ENCODE results near the gene CCNY.

Gene CCNY

DNA sequence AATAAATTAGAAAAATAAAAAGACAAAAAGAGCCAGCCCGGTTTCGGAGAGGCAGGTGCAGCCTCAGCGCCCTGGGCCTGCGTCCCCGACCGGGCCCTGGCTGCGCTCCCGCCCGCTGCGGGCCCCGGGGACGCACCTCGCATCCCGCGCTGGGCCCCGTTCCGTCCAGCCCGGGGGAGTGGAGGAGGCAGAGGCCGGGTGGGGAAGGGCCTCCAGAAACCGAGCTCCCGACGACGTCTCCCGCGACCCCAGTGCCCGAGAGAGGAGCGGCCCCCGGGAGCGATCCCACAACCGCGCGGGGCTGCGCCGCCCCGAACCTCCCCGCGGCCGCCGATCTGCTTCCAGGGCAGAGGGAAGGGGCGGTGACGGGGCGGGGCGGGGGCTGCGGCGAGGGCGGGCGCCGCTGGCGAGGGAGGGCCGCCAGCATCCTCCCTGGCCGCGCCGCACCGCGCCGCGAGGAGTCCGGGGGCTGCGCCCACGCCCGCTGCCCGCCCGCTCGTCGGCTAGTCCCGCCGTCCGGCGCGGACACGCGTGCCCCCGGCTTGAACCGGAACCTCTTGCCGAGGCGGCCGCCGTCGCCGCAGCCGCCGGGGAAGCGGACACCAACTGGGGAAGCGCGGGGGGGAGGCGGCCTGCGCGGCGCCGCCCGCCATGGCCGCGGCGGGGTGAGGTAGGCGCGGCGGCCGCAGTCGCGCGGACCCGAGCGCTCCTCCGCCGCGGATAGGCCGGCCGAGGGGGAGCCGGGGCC is at the start of gene CCNY:
TSS of gene CCNY (plus strand) at position 426 of the 748 bp plus-strand sequence. CDS start 545 bp downstream, outside the sequence.
- H3K4me3 ChIP-seq, result peak within 1 kb of the TSS; percentile 98
- DNase-seq (ENCODE audit: low spot score), result peak; percentile 77
- H3K27ac ChIP-seq, result peak within 1 kb of the TSS; percentile 72 to 90
- TF ChIP-seq, protein P1, sequence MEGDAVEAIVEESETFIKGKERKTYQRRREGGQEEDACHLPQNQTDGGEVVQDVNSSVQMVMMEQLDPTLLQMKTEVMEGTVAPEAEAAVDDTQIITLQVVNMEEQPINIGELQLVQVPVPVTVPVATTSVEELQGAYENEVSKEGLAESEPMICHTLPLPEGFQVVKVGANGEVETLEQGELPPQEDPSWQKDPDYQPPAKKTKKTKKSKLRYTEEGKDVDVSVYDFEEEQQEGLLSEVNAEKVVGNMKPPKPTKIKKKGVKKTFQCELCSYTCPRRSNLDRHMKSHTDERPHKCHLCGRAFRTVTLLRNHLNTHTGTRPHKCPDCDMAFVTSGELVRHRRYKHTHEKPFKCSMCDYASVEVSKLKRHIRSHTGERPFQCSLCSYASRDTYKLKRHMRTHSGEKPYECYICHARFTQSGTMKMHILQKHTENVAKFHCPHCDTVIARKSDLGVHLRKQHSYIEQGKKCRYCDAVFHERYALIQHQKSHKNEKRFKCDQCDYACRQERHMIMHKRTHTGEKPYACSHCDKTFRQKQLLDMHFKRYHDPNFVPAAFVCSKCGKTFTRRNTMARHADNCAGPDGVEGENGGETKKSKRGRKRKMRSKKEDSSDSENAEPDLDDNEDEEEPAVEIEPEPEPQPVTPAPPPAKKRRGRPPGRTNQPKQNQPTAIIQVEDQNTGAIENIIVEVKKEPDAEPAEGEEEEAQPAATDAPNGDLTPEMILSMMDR (IDR thresholded peaks at IDR 0.05), result no peak

DNA sequence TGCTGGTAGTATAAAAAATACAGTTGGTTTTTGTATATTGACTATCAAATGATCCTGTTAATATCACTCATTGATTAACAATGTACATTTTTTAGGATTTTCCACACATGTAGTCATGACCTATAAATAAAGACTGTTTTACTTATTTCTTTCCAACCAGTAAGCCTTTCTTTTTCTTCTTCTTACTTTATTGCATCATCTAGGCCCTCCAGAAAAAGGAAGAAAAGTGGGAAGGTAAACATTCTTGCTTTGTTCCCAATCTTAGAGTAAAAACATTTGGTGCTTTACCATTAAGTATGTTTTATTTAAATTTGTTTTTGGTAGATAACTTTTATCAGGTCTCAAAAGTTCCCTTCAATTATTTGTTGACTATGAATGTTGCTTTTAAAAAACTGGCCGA is 47.1 kb upstream of the CCNY start:
- TF ChIP-seq, protein P1 (IDR thresholded peaks at IDR 0.05), result no peak
- no peak for DNase-seq (ENCODE audit: low spot score)
- H3K27ac ChIP-seq, result no peak overlapping the region
- no peak overlapping the region for H3K4me3 ChIP-seq

DNA sequence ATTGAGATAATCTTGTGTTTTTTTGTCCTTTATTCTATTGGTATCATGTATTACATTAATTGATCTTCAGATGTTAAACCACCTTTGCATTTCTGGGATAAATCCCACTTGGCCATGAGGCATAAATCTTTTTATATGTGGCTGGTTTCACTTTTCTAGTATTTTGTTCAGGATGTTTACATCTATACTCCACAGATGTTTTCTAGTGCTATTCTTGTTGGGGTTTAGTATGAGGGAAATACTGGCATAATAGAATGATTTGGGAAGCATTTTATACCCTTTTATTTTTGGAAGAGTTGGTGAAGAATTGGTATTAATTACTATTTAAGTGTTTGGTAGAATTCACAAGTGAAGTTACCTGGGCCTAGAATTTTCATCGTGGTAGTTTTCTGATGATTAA is 41.8 kb upstream of the CCNY start:
- TF ChIP-seq, protein P1 (IDR thresholded peaks at IDR 0.05), result no peak
- no peak for DNase-seq (ENCODE audit: low spot score)
- H3K27ac ChIP-seq, result no peak overlapping the region

GRCh38 chr10:35299016-35299415 is 37.3 kb upstream of the CCNY start:
- no peak overlapping the region for H3K4me3 ChIP-seq
- no peak for DNase-seq (ENCODE audit: low spot score)
- H3K27ac ChIP-seq, result no peak overlapping the region
- TF ChIP-seq, protein P1 (IDR thresholded peaks at IDR 0.05), result no peak

More for the DNA sequence above, 41.8 kb upstream of the CCNY start:
- no peak overlapping the region for H3K4me3 ChIP-seq

DNA sequence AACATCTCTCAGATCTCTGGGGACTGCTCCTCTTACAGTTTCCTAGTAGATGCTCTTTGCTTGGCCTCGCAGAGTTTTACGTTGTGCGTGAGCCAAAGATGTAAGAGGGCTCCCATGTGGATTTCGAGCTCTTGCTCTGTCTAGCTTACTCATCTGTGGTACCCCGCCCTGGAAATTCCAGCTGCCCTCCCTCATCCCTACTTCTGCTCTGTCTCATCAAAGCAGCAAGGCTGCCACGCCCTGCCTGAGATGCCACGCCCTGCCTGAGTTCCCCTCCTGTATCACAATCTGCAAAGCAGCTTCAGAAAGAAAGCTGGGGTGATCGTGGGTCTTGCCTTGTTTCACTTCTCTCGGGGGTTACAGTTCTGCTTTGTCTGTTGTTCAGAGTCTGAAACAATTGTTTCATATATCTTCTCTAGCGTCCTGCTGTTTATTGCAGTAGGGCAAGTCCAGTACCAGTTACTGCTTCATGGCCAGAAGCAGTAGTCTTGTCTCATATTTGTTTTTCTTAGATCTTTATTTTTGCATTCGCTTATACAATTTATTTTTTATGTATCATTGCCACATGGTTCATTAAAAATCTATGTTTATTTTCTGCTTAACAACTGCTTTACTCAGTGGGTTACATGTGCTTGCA is 36.1 kb upstream of the CCNY start:
- DNase-seq (ENCODE audit: low spot score), result no peak
- Histone ChIP-seq H3K4me3 (no peak overlapping the region), H3K27ac (no peak overlapping the region)

DNA sequence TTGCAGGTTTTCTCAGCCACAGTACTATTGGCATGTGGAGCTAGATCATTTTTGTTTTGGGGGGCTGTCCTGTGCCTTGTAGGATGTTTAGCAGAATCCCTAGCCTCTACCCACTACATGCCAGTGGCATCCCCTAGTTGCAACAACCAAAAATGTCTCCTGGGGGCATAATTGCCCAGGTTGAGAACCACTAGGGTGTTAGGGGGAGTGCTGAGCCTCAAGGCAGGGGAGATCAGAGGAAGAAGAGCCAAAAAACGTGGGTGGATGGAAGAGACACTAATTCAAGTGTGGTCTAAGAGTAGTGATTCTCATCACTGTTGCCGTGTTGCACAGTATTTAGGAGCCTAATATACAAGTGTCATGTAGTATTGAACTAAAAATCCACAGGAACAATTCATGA is 31.7 kb upstream of the CCNY start:
- Histone ChIP-seq H3K27ac (no peak overlapping the region), H3K4me3 (no peak overlapping the region)
- TF ChIP-seq, protein P1 (IDR thresholded peaks at IDR 0.05), result no peak
- DNase-seq (ENCODE audit: low spot score), result no peak

More for the DNA sequence above, 36.1 kb upstream of the CCNY start:
- TF ChIP-seq, protein P1 (IDR thresholded peaks at IDR 0.05), result no peak

GRCh38 chr10:35306852-35307251 is 29.5 kb upstream of the CCNY start:
- TF ChIP-seq, protein P1 (IDR thresholded peaks at IDR 0.05), result no peak
- no peak overlapping the region for H3K27ac ChIP-seq
- no peak overlapping the region for H3K4me3 ChIP-seq
- DNase-seq (ENCODE audit: low spot score), result no peak
